ACC112 (cell line): ENCODE results near the gene ENTREP1.

Source experiments
- H2AFZ ChIP-seq: fragments of 200-600 bp; sonication (generic); one replicate; pipeline ENCODE4 v1.6.0; 2017; ENCODE audit warnings: antibody characterized with exemption, low read length; ENCODE audit not compliant: unreplicated experiment
- H3K27ac ChIP-seq: fragments of 200-600 bp; sonication (generic); 2 replicates; pipeline ENCODE4 v1.5.1; 2014; ENCODE audit warnings: low read depth, mild to moderate bottlenecking, antibody characterized with exemption, low read length, moderate library complexity
- H3K27me3 ChIP-seq: fragments of 200-600 bp; sonication (generic); 2 replicates; pipeline ENCODE4 v1.6.1; 2014; ENCODE audit warnings: mild to moderate bottlenecking, antibody characterized with exemption, low read length, moderate library complexity, mixed read lengths; ENCODE audit not compliant: insufficient read depth
- H3K36me3 ChIP-seq: fragments of 200-600 bp; sonication (generic); 2 replicates; pipeline ENCODE4 v1.6.1; 2016; ENCODE audit warnings: mild to moderate bottlenecking, antibody characterized with exemption, low read length, moderate library complexity, mixed read lengths; ENCODE audit not compliant: insufficient read depth
- H3K4me1 ChIP-seq: fragments of 200-600 bp; sonication (generic); one replicate; pipeline ENCODE4 v1.6.1; 2016; ENCODE audit warnings: low read length, mixed read lengths; ENCODE audit not compliant: insufficient read depth, unreplicated experiment, control insufficient read depth
- H3K4me3 ChIP-seq: fragments of 200-600 bp; sonication (generic); 2 replicates; pipeline ENCODE4 v1.5.1; 2014; ENCODE audit warnings: mild to moderate bottlenecking, low read depth, low read length
- H3K79me2 ChIP-seq: fragments of 200-600 bp; sonication (generic); one replicate; pipeline ENCODE4 v1.6.0; 2016; ENCODE audit warnings: low read length; ENCODE audit not compliant: control insufficient read depth, unreplicated experiment, insufficient read depth

The ENTREP1 gene

GRCh38 chr9:69339620-69340019 is 14.6 kb downstream of the ENTREP1 start:
- Histone ChIP-seq H3K27ac (no peak overlapping the region), H3K36me3 (no peaks in the 10 kb centered on the region), H3K79me2 (no peaks in the 10 kb centered on the region), H3K4me1 (no peaks in the 10 kb centered on the region), H3K4me3 (no peak overlapping the region), H3K27me3 (peaks cover 8% of the 10 kb centered on the region), H2AFZ (no peak overlapping the region)

DNA sequence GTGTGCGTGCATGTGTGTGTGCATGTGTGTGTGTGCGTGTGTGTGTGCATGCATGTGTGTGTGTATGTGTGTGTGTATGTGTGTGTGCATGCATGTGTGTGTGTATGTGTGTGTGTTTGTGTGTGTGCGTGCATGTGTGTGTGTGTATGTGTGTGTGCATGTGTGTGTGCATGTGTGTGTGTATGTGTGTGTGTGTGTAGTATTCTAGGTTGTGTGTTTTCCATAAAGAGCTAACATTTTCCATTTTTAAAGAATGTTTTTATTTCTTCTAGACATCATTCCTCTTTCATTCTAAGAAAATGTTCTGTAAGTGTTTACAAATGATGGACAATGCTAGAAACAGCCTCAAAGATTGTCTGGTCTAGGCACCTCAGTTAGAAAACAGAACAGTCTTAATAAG is 15.6 kb downstream of the ENTREP1 start:
- no peaks in the 10 kb centered on the region for H3K36me3 ChIP-seq
- H2AFZ ChIP-seq = no peak overlapping the region
- no peak overlapping the region for H3K4me3 ChIP-seq
- no peaks in the 10 kb centered on the region for H3K79me2 ChIP-seq
- H3K27ac ChIP-seq = no peak overlapping the region
- no peaks in the 10 kb centered on the region for H3K4me1 ChIP-seq
- peaks cover 8% of the 10 kb centered on the region for H3K27me3 ChIP-seq

DNA sequence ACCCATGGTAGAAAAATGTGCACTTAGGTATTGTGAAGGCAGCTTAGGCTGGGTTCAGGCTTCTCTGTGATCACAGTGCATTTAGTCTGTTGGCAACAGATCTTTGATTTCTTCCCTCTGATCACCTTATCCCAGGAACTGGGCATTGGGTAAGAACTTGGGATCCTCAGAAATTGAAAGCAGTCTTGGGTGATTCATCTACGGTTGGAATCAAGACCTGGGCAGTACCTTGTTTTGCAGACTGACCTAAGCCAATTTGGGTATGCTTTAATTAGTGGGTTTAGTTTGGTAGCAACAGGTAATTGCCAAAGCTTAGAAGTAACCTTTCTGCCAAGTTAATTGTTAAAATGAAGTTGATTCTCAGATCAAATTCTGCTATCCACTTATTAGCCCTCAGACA is 17.8 kb downstream of the ENTREP1 start:
- Histone ChIP-seq H3K27ac (no peak overlapping the region), H3K27me3 (peaks cover 8% of the 10 kb centered on the region)

GRCh38 chr9:69344459-69344858 is 19.4 kb downstream of the ENTREP1 start:
- no peak overlapping the region for H2AFZ ChIP-seq
- no peaks in the 10 kb centered on the region for H3K36me3 ChIP-seq
- no peak overlapping the region for H3K27ac ChIP-seq
- H3K27me3 ChIP-seq = peaks cover 8% of the 10 kb centered on the region
- H3K4me1 ChIP-seq = no peaks in the 10 kb centered on the region
- H3K4me3 ChIP-seq = no peak overlapping the region
- no peaks in the 10 kb centered on the region for H3K79me2 ChIP-seq

More for the DNA sequence above, 17.8 kb downstream of the ENTREP1 start:
- H3K79me2 ChIP-seq = no peaks in the 10 kb centered on the region
- H3K4me3 ChIP-seq = no peak overlapping the region
- H3K4me1 ChIP-seq = no peaks in the 10 kb centered on the region
- no peak overlapping the region for H2AFZ ChIP-seq
- no peaks in the 10 kb centered on the region for H3K36me3 ChIP-seq

DNA sequence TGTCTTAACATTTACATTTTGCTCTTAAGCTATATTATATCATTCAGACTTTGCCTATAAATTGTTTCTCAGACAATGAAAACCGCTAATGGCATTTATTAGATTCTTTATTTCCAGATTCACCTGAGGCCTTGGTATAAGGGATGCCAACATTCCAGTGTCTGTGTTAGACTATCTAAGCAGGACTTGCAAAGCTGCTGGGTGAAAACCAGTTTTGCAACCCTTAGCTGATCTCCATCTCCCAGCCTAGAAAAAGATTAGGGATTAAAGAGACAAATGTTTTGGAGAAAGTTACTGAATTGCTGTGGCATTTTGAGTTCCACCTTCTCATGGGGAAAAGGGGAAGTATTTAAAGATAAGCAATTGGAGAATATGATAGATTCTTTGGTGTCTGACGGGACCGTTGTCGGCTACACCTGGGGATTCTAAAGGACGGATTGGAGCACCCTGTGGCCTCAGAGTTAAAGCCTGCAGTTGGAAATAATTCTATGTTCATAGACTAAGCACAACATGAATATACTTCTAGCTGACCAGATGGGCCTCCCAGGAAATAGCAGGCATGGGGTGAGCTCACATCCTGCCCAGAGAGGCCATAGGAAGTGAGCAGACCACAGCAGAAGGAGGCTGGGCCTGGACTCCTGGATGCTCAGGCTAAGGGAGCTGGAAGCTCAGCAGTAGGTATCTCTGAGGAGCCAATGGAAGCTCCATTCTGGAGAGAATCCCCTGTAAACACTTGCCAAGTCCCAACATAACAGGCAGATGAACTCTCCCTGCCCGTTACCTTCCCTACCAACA is 21.8 kb downstream of the ENTREP1 start:
- no peaks in the 10 kb centered on the region for H3K4me1 ChIP-seq
- peaks cover 15% of the 10 kb centered on the region for H3K27me3 ChIP-seq
- H3K4me3 ChIP-seq = no peak overlapping the region
- H3K36me3 ChIP-seq = no peaks in the 10 kb centered on the region
- no peak overlapping the region for H2AFZ ChIP-seq
- H3K79me2 ChIP-seq = no peaks in the 10 kb centered on the region
- H3K27ac ChIP-seq = no peak overlapping the region

DNA sequence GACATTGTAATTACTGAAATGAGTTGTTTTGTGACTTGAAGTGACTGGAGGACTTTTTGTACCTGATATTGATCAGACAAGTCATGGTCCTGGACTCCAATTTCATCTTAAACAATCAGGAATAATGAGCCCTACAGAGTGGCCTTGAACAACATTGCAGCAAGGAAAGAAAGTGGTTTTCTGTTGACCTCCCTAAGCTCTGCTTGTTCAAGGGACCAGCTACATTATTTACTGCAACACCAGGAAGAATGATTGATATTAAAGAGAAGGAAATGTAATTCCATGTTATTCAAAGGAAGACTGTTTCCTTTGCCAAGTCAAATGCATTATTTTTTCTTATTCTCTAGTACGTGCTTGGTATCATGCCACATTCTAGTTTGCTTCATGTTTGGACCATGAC is 22.6 kb downstream of the ENTREP1 start:
- no peaks in the 10 kb centered on the region for H3K36me3 ChIP-seq
- peaks cover 15% of the 10 kb centered on the region for H3K27me3 ChIP-seq
- no peak overlapping the region for H2AFZ ChIP-seq
- no peak overlapping the region for H3K4me3 ChIP-seq
- no peak overlapping the region for H3K27ac ChIP-seq
- no peaks in the 10 kb centered on the region for H3K4me1 ChIP-seq
- no peaks in the 10 kb centered on the region for H3K79me2 ChIP-seq

DNA sequence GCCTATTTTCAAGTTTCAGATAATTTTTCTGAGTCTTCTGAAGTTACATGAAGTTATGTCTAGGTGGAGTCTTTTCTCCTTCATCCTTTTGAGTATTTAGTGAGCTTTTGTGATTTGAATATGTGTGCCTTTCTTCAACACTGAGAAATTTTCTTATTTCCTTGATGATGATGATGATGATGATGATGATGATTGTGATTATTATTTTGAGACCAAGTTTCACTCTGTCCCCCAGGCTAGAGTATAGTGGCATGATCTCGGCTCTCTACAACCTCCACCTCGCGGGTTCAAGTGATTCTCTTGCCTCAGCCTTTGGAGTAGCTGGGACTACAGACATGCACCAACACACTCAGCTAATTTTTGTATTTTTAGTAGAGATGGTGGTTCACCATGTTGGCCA is 26.2 kb downstream of the ENTREP1 start:
- Histone ChIP-seq H3K79me2 (no peaks in the 10 kb centered on the region), H3K27ac (no peak overlapping the region), H3K36me3 (no peaks in the 10 kb centered on the region), H3K27me3 (peaks cover 22% of the 10 kb centered on the region), H3K4me3 (no peak overlapping the region), H2AFZ (no peak overlapping the region), H3K4me1 (no peaks in the 10 kb centered on the region)

- no peak overlapping the region for H3K4me3 ChIP-seq
- H3K27ac ChIP-seq = no peak overlapping the region
- peaks cover 45% of the 10 kb centered on the region for H3K27me3 ChIP-seq
- H3K4me1 ChIP-seq = no peaks in the 10 kb centered on the region
- H2AFZ ChIP-seq = no peak overlapping the region
- H3K79me2 ChIP-seq = no peaks in the 10 kb centered on the region
- no peaks in the 10 kb centered on the region for H3K36me3 ChIP-seq
Measured at GRCh38 chr9:69355232-69355631, 30.2 kb downstream of the ENTREP1 start.

DNA sequence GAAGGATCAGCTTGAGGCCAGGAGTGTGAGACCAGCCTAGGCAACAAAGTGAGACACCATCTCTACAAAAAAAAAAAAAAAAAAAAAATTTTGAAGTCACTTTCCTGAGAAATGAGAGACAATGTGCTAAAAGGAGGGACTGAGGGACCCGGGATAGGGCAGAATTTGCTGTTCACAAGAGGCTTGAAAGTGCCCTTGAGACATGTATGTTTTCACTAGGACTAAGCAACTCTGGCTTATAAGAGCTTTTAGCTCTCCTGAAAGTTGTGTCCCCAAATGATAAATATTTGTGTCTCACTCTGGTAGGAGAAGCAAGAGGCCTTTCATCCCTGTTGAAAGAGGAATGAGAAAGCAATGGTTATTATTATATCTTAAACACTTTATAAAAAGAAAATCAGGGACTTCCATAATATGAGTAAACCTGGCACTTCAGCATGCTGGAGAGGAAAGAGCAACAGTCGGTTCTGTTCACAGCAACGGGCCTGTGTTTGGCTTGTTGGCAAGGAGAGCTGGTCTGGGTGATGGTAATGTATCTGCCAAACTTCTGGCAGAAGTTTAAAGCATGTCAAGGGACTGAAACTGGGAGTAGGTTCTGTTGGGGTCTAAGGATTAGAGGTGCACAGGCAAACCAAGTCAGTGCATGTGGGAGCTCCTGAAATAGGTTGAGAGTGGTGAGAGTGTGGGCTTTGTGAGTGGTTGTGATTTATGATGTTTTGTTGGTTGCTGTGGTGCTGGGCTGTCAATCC is 32.2 kb downstream of the ENTREP1 start:
- no peak overlapping the region for H3K4me3 ChIP-seq
- peaks cover 58% of the 10 kb centered on the region for H3K27me3 ChIP-seq
- H3K4me1 ChIP-seq = no peaks in the 10 kb centered on the region
- H2AFZ ChIP-seq = no peak overlapping the region
- no peaks in the 10 kb centered on the region for H3K36me3 ChIP-seq
- no peak overlapping the region for H3K27ac ChIP-seq
- no peaks in the 10 kb centered on the region for H3K79me2 ChIP-seq

DNA sequence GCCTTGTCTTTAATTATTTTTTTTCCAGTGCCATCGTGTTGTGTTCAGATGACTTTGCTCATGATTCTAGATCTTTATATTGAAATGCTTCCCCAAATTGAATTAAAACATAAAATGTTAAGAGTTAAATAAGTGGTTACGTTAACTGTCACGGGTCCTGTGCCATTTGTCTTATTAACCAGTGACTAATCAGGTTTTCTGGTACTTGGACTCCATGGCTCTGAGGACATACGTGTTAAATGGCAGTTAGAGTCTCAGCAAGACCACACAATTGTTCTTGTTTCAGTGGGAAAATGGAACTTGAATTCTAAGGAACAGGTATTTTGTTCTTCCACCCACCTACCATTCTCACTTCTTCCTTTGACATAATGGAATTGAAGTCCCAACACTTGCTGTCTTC is 32.8 kb downstream of the ENTREP1 start:
- Histone ChIP-seq H3K4me3 (no peak overlapping the region), H2AFZ (no peak overlapping the region), H3K27me3 (peaks cover 64% of the 10 kb centered on the region), H3K27ac (no peak overlapping the region), H3K36me3 (no peaks in the 10 kb centered on the region), H3K4me1 (no peaks in the 10 kb centered on the region), H3K79me2 (no peaks in the 10 kb centered on the region)

- H3K27me3 ChIP-seq = peaks cover 62% of the 10 kb centered on the region
- no peak overlapping the region for H3K27ac ChIP-seq
- H3K79me2 ChIP-seq = no peaks in the 10 kb centered on the region
Measured at GRCh38 chr9:69363191-69363590, 38.2 kb downstream of the ENTREP1 start.

More at GRCh38 chr9:69363191-69363590, 38.2 kb downstream of the ENTREP1 start:
- no peaks in the 10 kb centered on the region for H3K36me3 ChIP-seq
- no peaks in the 10 kb centered on the region for H3K4me1 ChIP-seq
- no peak overlapping the region for H2AFZ ChIP-seq
- no peak overlapping the region for H3K4me3 ChIP-seq
